B cell (primary cell): ENCODE measurements around the gene GTF2H2C.
"Not testable (repeated sequence)": the region's sequence is repeated elsewhere in the genome, so short reads cannot be mapped to it uniquely, and the experiment has no call there.

Experiments used
- CTCF ChIP-seq: fragments of 200-600 bp; IDR thresholded peaks from one replicate; pipeline ENCODE4 v1.8.0; 2022; ENCODE audit warnings: antibody characterized with exemption, mild to moderate bottlenecking
- EZH2 ChIP-seq: IDR thresholded peaks from 2 replicates; pipeline ENCODE4 v1.6.1; 2012; ENCODE audit warnings: borderline replicate concordance, low read depth, mild to moderate bottlenecking, moderate library complexity, low read length; ENCODE audit not compliant: insufficient read depth, poor library complexity, severe bottlenecking

DNA sequence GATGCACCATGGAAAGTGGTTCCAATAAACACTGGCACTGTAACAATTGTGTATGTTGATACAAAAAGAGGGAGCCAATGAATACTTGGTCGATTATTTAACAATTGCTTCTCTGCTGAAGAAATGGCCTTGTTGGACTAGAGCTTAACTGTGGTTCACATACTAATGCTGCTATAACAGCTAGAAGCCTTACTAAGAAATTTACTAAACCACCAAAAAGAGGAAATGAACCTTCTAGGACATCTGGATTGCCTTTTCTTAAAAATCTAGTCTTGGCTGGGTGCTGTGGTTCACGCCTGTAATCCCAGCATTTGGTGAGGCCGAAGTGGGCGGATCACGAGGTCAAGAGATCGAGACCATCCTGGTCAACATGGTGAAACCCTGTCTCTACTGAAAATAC, 42.0 kb downstream of the GTF2H2C start:
- TF ChIP-seq CTCF, EZH2: not testable (repeated sequence)
